ENCODE data around the gene CASR.

GRCh38 chr3:122271246-122271898 is 87.9 kb downstream of the CASR start:
- no peak for TF ChIP-seq POLR2AphosphoS5 (IDR thresholded peaks at IDR 0.05)
- TF ChIP-seq CTCF (IDR thresholded peaks at IDR 0.05), result no peak
